Medulla oblongata (tissue), 1 donor: ENCODE data around the gene TAT.
A peak's percentile ranks its signal among the peaks of the same experiment; 100 is the strongest.
"Not testable (repeated sequence)": the region's sequence is repeated elsewhere in the genome, so short reads cannot be mapped to it uniquely, and the experiment has no call there.

Experiments used
- DNase-seq: peaks from one replicate; pipeline ENCODE4 v3.0.0-alpha.2; 2015; ENCODE audit errors: extremely low spot score

TAT gene

GRCh38 chr16:71584543-71585317 lies 7.8 kb upstream of the TAT start:
- no peak for DNase-seq

- DNase-seq: not testable (repeated sequence)
Observed at GRCh38 chr16:71582553-71582848, 5.6 kb upstream of the TAT start.

GRCh38 chr16:71574702-71575101 lies 2.2 kb downstream of the TAT start:
- DNase-seq: no peak

- DNase-seq: no peak
Observed at GRCh38 chr16:71573387-71574094, 3.4 kb downstream of the TAT start.

- no peak for DNase-seq
Observed at GRCh38 chr16:71572497-71573116, 4.3 kb downstream of the TAT start.

- no peak for DNase-seq
Observed at GRCh38 chr16:71570144-71570543, 6.7 kb downstream of the TAT start.

- no peak for DNase-seq
Observed at GRCh38 chr16:71569621-71570020, 7.3 kb downstream of the TAT start.

GRCh38 chr16:71568551-71568950 lies 8.3 kb downstream of the TAT start:
- no peak for DNase-seq

- no peak for DNase-seq
Observed at GRCh38 chr16:71567931-71568330, 9.0 kb downstream of the TAT start.

GRCh38 chr16:71565812-71566700 lies 10.8 kb downstream of the TAT start:
- DNase-seq: no peak

GRCh38 chr16:71564335-71564967 lies 12.4 kb downstream of the TAT start:
- DNase-seq: no peak

- DNase-seq: no peak
Observed at GRCh38 chr16:71562552-71562951, 14.3 kb downstream of the TAT start.

- not testable (repeated sequence) for DNase-seq
Observed at GRCh38 chr16:71561886-71562285, 15.0 kb downstream of the TAT start.

GRCh38 chr16:71559855-71560254 lies 17.0 kb downstream of the TAT start:
- no peak for DNase-seq

GRCh38 chr16:71557954-71558582 lies 18.8 kb downstream of the TAT start:
- DNase-seq: no peak

- no peak for DNase-seq
Observed at GRCh38 chr16:71557299-71557698, 19.6 kb downstream of the TAT start.

GRCh38 chr16:71555230-71555891 lies 21.5 kb downstream of the TAT start:
- no peak for DNase-seq

- no peak for DNase-seq
Observed at GRCh38 chr16:71552698-71553503, 24.0 kb downstream of the TAT start.

- no peak for DNase-seq
Observed at GRCh38 chr16:71547168-71547567, 29.7 kb downstream of the TAT start.

GRCh38 chr16:71542377-71542776 lies 34.5 kb downstream of the TAT start:
- DNase-seq: peak; percentile 21
